Right lobe of liver (tissue), 6 donors: ENCODE measurements around the gene CENPX. TPM values are rescaled to one million over a fixed set of nuclear protein-coding genes. Genes with fewer than 3 reads are reported as not detected.

Experiments
- ATAC-seq, 4 donors: fragments of 200-7000 bp; cut with Tn5 transposase; one replicate each; pipeline ENCODE4 v1.9.1; 2020; ENCODE audit warnings: mild to moderate bottlenecking in 4 of 4, moderate library complexity in 4 of 4
- DNase-seq, 3 donors: peaks; one replicate each; pipeline ENCODE4 v3.0.0-alpha.2; 2020
- H3K27ac ChIP-seq, 3 donors: fragments of 200-600 bp; one replicate each; pipeline ENCODE4 v1.8.0; 2022
- H3K27me3 ChIP-seq, 2 donors: fragments of 200-600 bp; one replicate each; pipeline ENCODE4 v1.8.0; 2022
- H3K36me3 ChIP-seq, 4 donors: fragments of 200-600 bp; sonication (generic) in 1 of 4; one replicate each; pipeline versions ENCODE4 v1.5.1 to v1.8.0; 2017 to 2022; ENCODE audit warnings: control low read depth in 1 of 4
- H3K4me1 ChIP-seq, 4 donors: fragments of 200-600 bp; sonication (generic) in 1 of 4; one replicate each; pipeline versions ENCODE4 v1.5.1 to v1.8.0; 2017 to 2022; ENCODE audit warnings: control low read depth in 1 of 4
- H3K4me3 ChIP-seq, 3 donors: fragments of 200-600 bp; one replicate each; pipeline ENCODE4 v1.8.0; 2022
- H3K9me3 ChIP-seq, 4 donors: fragments of 200-600 bp; sonication (generic) in 1 of 4; one replicate each; pipeline versions ENCODE4 v1.5.1 to v1.8.0; 2017 to 2022; ENCODE audit warnings: control low read depth in 1 of 4
- CTCF ChIP-seq, 4 donors: fragments of 200-600 bp in 3 of 4; fragments of 450-650 bp in 1 of 4; IDR thresholded peaks; one replicate each; pipeline versions ENCODE4 v1.5.1 to v1.8.0; 2016 to 2022; ENCODE audit warnings: antibody characterized with exemption in 4 of 4, mild to moderate bottlenecking in 2 of 4
- POLR2A ChIP-seq: fragments of 450-650 bp; IDR thresholded peaks from one replicate; pipeline ENCODE4 v1.6.1; 2017; ENCODE audit warnings: antibody characterized with exemption, mild to moderate bottlenecking
- WGBS: methylation state at CpG from one replicate; pipeline ENCODE4 v1.1.6; 2018; ENCODE audit warnings: low coverage, low lambda C conversion rate; ENCODE audit not compliant: insufficient coverage; ENCODE audit errors: missing lambda C conversion rate; 5-methylcytosine and 5-hydroxymethylcytosine counted together
- intact Hi-C, 2 donors: fragments of 100-400 bp; cut with DNase I; formaldehyde crosslinking; loops; one replicate each; pipeline versions ENCODE4 v1.11.2 to v1.14.1; 2022
- total RNA-seq, 6 experiments: library from RNA; depleted of rRNA in 2 of 6; stranded (reverse); fragments of >200 nt in 2 of 6; fragmentation: NEBNext Ultra II Directional in 3 of 6; extraction: Animal tissue kit (Norgen Biotek cat#: 25700) in 3 of 6; gene quantifications; one replicate each; pipeline versions ENCODE4 v1.1.0 to v1.2.4, GENCODE V29; 2016 to 2023
- donor health status: DM: no; HTN: yes; CAD: no.
- donor health status: DM: no; HTN: no; CAD: no.
- donor health status: DM: no; HTN: no; CAD: no.
- donor health status: DM: no; HTN: yes; CAD: no.
- donor health status: DM: no; HTN: yes; CAD: no.

Gene CENPX
- total RNA-seq, 6 experiments from 2014 or later, result 27.3 to 81.1 (median 47.8) TPM

- Histone ChIP-seq H3K4me3 (peak overlapping the region; percentile 76 to 89 (median 87)), H3K4me1 (peaks cover 0 to 17% (median 6%) of the 10 kb centered on the region in 4 donors), H3K9me3 (no peaks in the 10 kb centered on the region), H3K27me3 (no peaks in the 10 kb centered on the region), H3K36me3 (peaks cover 0 to 28% (median 4%) of the 10 kb centered on the region in 4 donors), H3K27ac (peak overlapping the region in 2 of 3 donors; percentile 66)
- DNase-seq, result no peak
- WGBS, result no CpG with 5 or more reads among the region's 36 CpGs
- TF ChIP-seq POLR2A (no peak), CTCF (IDR thresholded peaks at IDR 0.05) (no peak)
- intact Hi-C loops, result no loop called here
- peak; percentile 50 to 61 (median 58) for ATAC-seq
These were observed 41.9 kb upstream of the CENPX start for GRCh38 chr17:82064433-82065192.

GRCh38 chr17:82063424-82064415, 41.0 kb upstream of the CENPX start:
- ATAC-seq (peak; percentile 51 to 78 (median 59)), DNase-seq (peak in 2 of 3 donors; percentile 79 to 82)
- Histone ChIP-seq H3K4me3 (peak overlapping the region; percentile 76 to 89 (median 87)), H3K27me3 (no peaks in the 10 kb centered on the region), H3K9me3 (no peaks in the 10 kb centered on the region), H3K36me3 (peaks cover 0 to 34% (median 4%) of the 10 kb centered on the region in 4 donors), H3K4me1 (peaks cover 0 to 17% (median 6%) of the 10 kb centered on the region in 4 donors), H3K27ac (peak overlapping the region in 1 of 3 donors; percentile 66)
- no CpG with 5 or more reads among the region's 20 CpGs for WGBS
- no peak for TF ChIP-seq POLR2A
- no peak for TF ChIP-seq CTCF (IDR thresholded peaks at IDR 0.05)
- intact Hi-C loops, result no loop called here

- DNase-seq, result no peak
- Histone ChIP-seq H3K4me1 (peaks cover 0 to 17% (median 6%) of the 10 kb centered on the region in 4 donors), H3K27ac (no peak overlapping the region), H3K36me3 (peaks cover 0 to 35% (median 4%) of the 10 kb centered on the region in 4 donors), H3K9me3 (no peaks in the 10 kb centered on the region), H3K4me3 (no peak overlapping the region), H3K27me3 (no peaks in the 10 kb centered on the region)
- WGBS, result no CpG with 5 or more reads among the region's 9 CpGs
- intact Hi-C loops, result no loop called here
- TF ChIP-seq POLR2A (no peak), CTCF (IDR thresholded peaks at IDR 0.05) (no peak)
- no peak for ATAC-seq
These were observed 40.3 kb upstream of the CENPX start for GRCh38 chr17:82062984-82063368.

- H3K4me3 ChIP-seq, result no peak overlapping the region
- WGBS, result 78% methylated on average over 4 of the region's 24 CpGs
- H3K27me3 ChIP-seq, result no peaks in the 10 kb centered on the region
- H3K9me3 ChIP-seq, result no peaks in the 10 kb centered on the region
- TF ChIP-seq POLR2A (no peak), CTCF (IDR thresholded peaks at IDR 0.05) (peak in 1 of 4 donors; percentile 5)
- peak in 1 of 3 donors; percentile 44 for DNase-seq
- H3K4me1 ChIP-seq, result peaks cover 0 to 17% (median 6%) of the 10 kb centered on the region in 4 donors
- no peak for ATAC-seq
- peaks cover 0 to 42% (median 4%) of the 10 kb centered on the region in 4 donors for H3K36me3 ChIP-seq
- H3K27ac ChIP-seq, result no peak overlapping the region
- intact Hi-C loops, result no loop called here
These were observed 39.7 kb upstream of the CENPX start for GRCh38 chr17:82062076-82062983.
